ENCODE measurements around the gene LYPLAL1.

GRCh38 chr1:219202567-219202966, 28.9 kb downstream of the LYPLAL1 start:
- TF ChIP-seq EP300 (IDR thresholded peaks at IDR 0.05; ENCODE audit: low read depth) (no peak), CTCF (IDR thresholded peaks at IDR 0.05) (no peak), POLR2AphosphoS5 (IDR thresholded peaks at IDR 0.05) (no peak), POLR2A (IDR thresholded peaks at IDR 0.05) (no peak)
